ENCODE measurements around the gene PGRMC1.

Gene PGRMC1

GRCh38 chrX:119222932-119223331 is 13.2 kb upstream of the PGRMC1 start:
- no peak overlapping the region for H3K27ac ChIP-seq
- TF ChIP-seq ZFX (IDR thresholded peaks at IDR 0.05; ENCODE audit: borderline replicate concordance) (no peak), CTCF (IDR thresholded peaks at IDR 0.05) (no peak)

- no peak overlapping the region for H3K27ac ChIP-seq
- TF ChIP-seq ZFX (IDR thresholded peaks at IDR 0.05; ENCODE audit: borderline replicate concordance) (no peak), CTCF (IDR thresholded peaks at IDR 0.05) (no peak)
These were observed 12.3 kb upstream of the PGRMC1 start for GRCh38 chrX:119223783-119224182.

- no peak overlapping the region for H3K27ac ChIP-seq
- no peak for TF ChIP-seq ZFX (IDR thresholded peaks at IDR 0.05; ENCODE audit: borderline replicate concordance)
- TF ChIP-seq CTCF (IDR thresholded peaks at IDR 0.05): no peak
These were observed 9.6 kb upstream of the PGRMC1 start for GRCh38 chrX:119226446-119226845.

GRCh38 chrX:119228512-119229252 is 7.4 kb upstream of the PGRMC1 start:
- TF ChIP-seq CTCF (IDR thresholded peaks at IDR 0.05) (no peak), ZFX (IDR thresholded peaks at IDR 0.05; ENCODE audit: borderline replicate concordance) (no peak)
- no peak overlapping the region for H3K27ac ChIP-seq

- no peak for TF ChIP-seq CTCF (IDR thresholded peaks at IDR 0.05)
- TF ChIP-seq ZFX (IDR thresholded peaks at IDR 0.05; ENCODE audit: borderline replicate concordance): no peak
- no peak overlapping the region for H3K27ac ChIP-seq
These were observed 6.9 kb upstream of the PGRMC1 start for GRCh38 chrX:119229253-119229615.

- TF ChIP-seq CTCF (IDR thresholded peaks at IDR 0.05): no peak
- TF ChIP-seq ZFX (IDR thresholded peaks at IDR 0.05; ENCODE audit: borderline replicate concordance): no peak
These were observed 5.2 kb upstream of the PGRMC1 start for GRCh38 chrX:119230850-119231249.

GRCh38 chrX:119231936-119232445 is 4.1 kb upstream of the PGRMC1 start:
- H3K27ac ChIP-seq: no peak overlapping the region
- TF ChIP-seq ZFX (IDR thresholded peaks at IDR 0.05; ENCODE audit: borderline replicate concordance) (no peak), CTCF (IDR thresholded peaks at IDR 0.05) (no peak)

More at GRCh38 chrX:119230850-119231249, 5.2 kb upstream of the PGRMC1 start:
- no peak overlapping the region for H3K27ac ChIP-seq

All from 22Rv1 (cell line).